Heart left ventricle (tissue), 13 donors: ENCODE results near the gene LAPTM5.

Experiments
- POLR2A ChIP-seq, 2 donors: fragments of 450-650 bp; IDR thresholded peaks; one replicate each; pipeline ENCODE4 v1.6.1; 2017; ENCODE audit warnings: antibody characterized with exemption in 2 of 2, mild to moderate bottlenecking in 2 of 2, moderate library complexity in 2 of 2
- TF ChIP-seq, protein P1 (sequence below), 12 donors: fragments of 200-600 bp; sonication (generic) in 4 of 12; IDR thresholded peaks; one replicate each; pipeline versions ENCODE4 v1.5.0 to v1.8.0; 2018 to 2022; ENCODE audit warnings: antibody characterized with exemption in 12 of 12, mild to moderate bottlenecking in 5 of 12
- donor health status: ischemic (EF 13 %, LVEDD 7.1; RV severe dilation, severe dysfunction).
- donor health status: DM: no; HTN: yes; CAD: no.
- donor health status: DM: no; HTN: no; CAD: no.
- donor health status: ischemic (EF 25% LVEDD 6.9; RV normal size, moderate dysfunction).
- donor health status: ischemic (EF 25% LVEDD 5.7; RV mildly dilated, moderate dysfunction).
- donor health status: ischemic (EF 35%, LVEDD 5.7; RV mildly dilated, moderate dysfunction).
- donor health status: nonischemic (EF 11% LVEDD 7.7; RV severe dilation, severe dysfunction).
- donor health status: DM: yes; HTN: yes; CAD: no.
- donor health status: PGD.
- donor health status: ischemic (EF 29% LVEDD 5.4; RV normal size, mild dysfunction).
- donor health status: nonischemic (EF 23%, LVEDD 6.1; RV moderate dilation, normal function).

DNA sequence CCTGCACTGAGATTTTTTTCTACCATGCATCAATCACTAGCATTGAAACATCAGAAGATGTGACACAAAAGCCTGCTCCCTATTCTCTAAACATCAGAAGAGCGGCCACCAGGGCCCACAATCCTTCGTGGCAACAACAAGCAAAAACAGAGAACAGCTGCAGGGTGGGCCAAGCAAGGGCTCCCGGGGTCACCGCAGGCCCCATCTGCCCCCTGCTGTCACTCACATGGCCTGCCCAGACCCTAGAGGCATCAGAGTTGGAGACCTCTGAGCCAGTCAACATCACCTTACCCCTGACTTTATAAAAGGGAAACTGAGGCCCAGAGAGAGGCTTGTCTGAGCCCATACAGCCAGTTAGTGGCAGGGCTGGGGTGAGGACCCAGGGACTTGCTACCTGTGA, 1.8 kb downstream of the LAPTM5 start:
- TF ChIP-seq, protein P1, sequence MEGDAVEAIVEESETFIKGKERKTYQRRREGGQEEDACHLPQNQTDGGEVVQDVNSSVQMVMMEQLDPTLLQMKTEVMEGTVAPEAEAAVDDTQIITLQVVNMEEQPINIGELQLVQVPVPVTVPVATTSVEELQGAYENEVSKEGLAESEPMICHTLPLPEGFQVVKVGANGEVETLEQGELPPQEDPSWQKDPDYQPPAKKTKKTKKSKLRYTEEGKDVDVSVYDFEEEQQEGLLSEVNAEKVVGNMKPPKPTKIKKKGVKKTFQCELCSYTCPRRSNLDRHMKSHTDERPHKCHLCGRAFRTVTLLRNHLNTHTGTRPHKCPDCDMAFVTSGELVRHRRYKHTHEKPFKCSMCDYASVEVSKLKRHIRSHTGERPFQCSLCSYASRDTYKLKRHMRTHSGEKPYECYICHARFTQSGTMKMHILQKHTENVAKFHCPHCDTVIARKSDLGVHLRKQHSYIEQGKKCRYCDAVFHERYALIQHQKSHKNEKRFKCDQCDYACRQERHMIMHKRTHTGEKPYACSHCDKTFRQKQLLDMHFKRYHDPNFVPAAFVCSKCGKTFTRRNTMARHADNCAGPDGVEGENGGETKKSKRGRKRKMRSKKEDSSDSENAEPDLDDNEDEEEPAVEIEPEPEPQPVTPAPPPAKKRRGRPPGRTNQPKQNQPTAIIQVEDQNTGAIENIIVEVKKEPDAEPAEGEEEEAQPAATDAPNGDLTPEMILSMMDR (IDR thresholded peaks at IDR 0.05): no peak
- TF ChIP-seq POLR2A (IDR thresholded peaks at IDR 0.05): no peak
